OCI-LY3 (cell line): ENCODE data around the gene FRMD1.
A peak's percentile ranks its signal among the peaks of the same experiment; 100 is the strongest.

Experiments
- H2AFZ ChIP-seq: fragments of 200-600, 300-600 bp; shearing (Covaris generic); 2 replicates; pipeline ENCODE4 v1.6.0; 2014; ENCODE audit warnings: antibody characterized with exemption, low read depth, low read length
- H3K27ac ChIP-seq: fragments of 200-600, 300-600 bp; sonication (generic); 2 replicates; pipeline ENCODE4 v1.5.1; 2014; ENCODE audit warnings: mild to moderate bottlenecking, low read length, moderate library complexity, mixed read lengths
- H3K27me3 ChIP-seq: fragments of 200-600, 300-600 bp; sonication (generic); 2 replicates; pipeline ENCODE4 v1.6.1; 2014; ENCODE audit warnings: low read depth, low read length, mixed read lengths
- H3K36me3 ChIP-seq: fragments of 200-600, 300-600 bp; sonication (generic); replicated peaks from 2 replicates; pipeline ENCODE3; 2014; ENCODE audit warnings: low read depth, low read length, mixed read lengths
- H3K4me1 ChIP-seq: fragments of 300-600, 200-600 bp; sonication (generic); 2 replicates; pipeline ENCODE4 v1.6.1; 2014; ENCODE audit warnings: low read length, mixed read lengths
- H3K4me2 ChIP-seq: fragments of 200-600, 300-600 bp; sonication (generic); 2 replicates; pipeline ENCODE4 v1.6.1; 2014; ENCODE audit warnings: low read length, mixed read lengths
- H3K4me3 ChIP-seq: fragments of 300-600, 200-600 bp; sonication (generic); 2 replicates; pipeline ENCODE4 v1.5.1; 2014; ENCODE audit warnings: antibody characterized with exemption, mild to moderate bottlenecking, low read length, moderate library complexity
- H3K79me2 ChIP-seq: fragments of 300-600, 200-600 bp; shearing (Covaris generic); 2 replicates; pipeline ENCODE4 v1.6.1; 2014; ENCODE audit warnings: mild to moderate bottlenecking, low read length, mixed read lengths
- H3K9ac ChIP-seq: fragments of 300-600, 200-600 bp; shearing (Covaris generic); 2 replicates; pipeline ENCODE4 v1.6.0; 2014; ENCODE audit warnings: mild to moderate bottlenecking, low read length, moderate library complexity
- H3K9me3 ChIP-seq: fragments of 200-600, 300-600 bp; shearing (Covaris generic); 2 replicates; pipeline ENCODE4 v1.6.1; 2014; ENCODE audit warnings: low read length, mixed read lengths; ENCODE audit not compliant: insufficient read depth
- H4K20me1 ChIP-seq: fragments of 200-600, 300-600 bp; sonication (generic); 2 replicates; pipeline ENCODE4 v1.6.1; 2016; ENCODE audit warnings: low read length, mixed read lengths; ENCODE audit not compliant: insufficient read depth
- CTCF ChIP-seq: fragments of 200-600, 300-600 bp; sonication (generic); IDR thresholded peaks from 2 replicates; pipeline ENCODE4 v1.5.1; 2014; ENCODE audit warnings: antibody characterized with exemption, low read length, low read depth
- EZH2phosphoT487 ChIP-seq: fragments of 200-600 bp; shearing (Covaris generic); IDR thresholded peaks from 2 replicates; pipeline ENCODE4 v1.6.1; 2018; ENCODE audit warnings: antibody characterized with exemption, mixed run types, low read depth

FRMD1 gene

GRCh38 chr6:168123165-168123911 lies 44.3 kb upstream of the FRMD1 start:
- Histone ChIP-seq H3K79me2 (no peaks in the 10 kb centered on the region), H3K9me3 (no peaks in the 10 kb centered on the region), H3K9ac (no peak overlapping the region), H3K27ac (no peak overlapping the region), H3K4me3 (no peak overlapping the region), H3K4me1 (peaks cover 12% of the 10 kb centered on the region), H3K4me2 (no peak overlapping the region), H4K20me1 (no peaks in the 10 kb centered on the region), H3K36me3 (no peaks in the 10 kb centered on the region), H2AFZ (no peak overlapping the region), H3K27me3 (no peaks in the 10 kb centered on the region)
- TF ChIP-seq EZH2phosphoT487 (no peak), CTCF (no peak)

GRCh38 chr6:168122521-168122920 lies 43.5 kb upstream of the FRMD1 start:
- Histone ChIP-seq H3K4me2 (no peak overlapping the region), H3K27me3 (no peaks in the 10 kb centered on the region)

GRCh38 chr6:168122011-168122410 lies 43.0 kb upstream of the FRMD1 start:
- H3K79me2 ChIP-seq: no peaks in the 10 kb centered on the region
- no peaks in the 10 kb centered on the region for H3K27me3 ChIP-seq
- no peak for TF ChIP-seq CTCF
- no peak overlapping the region for H2AFZ ChIP-seq
- no peak overlapping the region for H3K9ac ChIP-seq
- no peaks in the 10 kb centered on the region for H3K36me3 ChIP-seq
- H3K4me2 ChIP-seq: no peak overlapping the region
- H3K4me1 ChIP-seq: peaks cover 12% of the 10 kb centered on the region
- no peak overlapping the region for H3K4me3 ChIP-seq
- no peak overlapping the region for H3K27ac ChIP-seq
- H3K9me3 ChIP-seq: no peaks in the 10 kb centered on the region
- no peaks in the 10 kb centered on the region for H4K20me1 ChIP-seq

More at GRCh38 chr6:168122521-168122920, 43.5 kb upstream of the FRMD1 start:
- peaks cover 12% of the 10 kb centered on the region for H3K4me1 ChIP-seq
- no peak overlapping the region for H2AFZ ChIP-seq
- H4K20me1 ChIP-seq: no peaks in the 10 kb centered on the region
- no peak for TF ChIP-seq EZH2phosphoT487
- TF ChIP-seq CTCF: no peak
- H3K4me3 ChIP-seq: no peak overlapping the region
- no peaks in the 10 kb centered on the region for H3K36me3 ChIP-seq
- no peak overlapping the region for H3K27ac ChIP-seq
- no peaks in the 10 kb centered on the region for H3K79me2 ChIP-seq
- no peaks in the 10 kb centered on the region for H3K9me3 ChIP-seq
- no peak overlapping the region for H3K9ac ChIP-seq

DNA sequence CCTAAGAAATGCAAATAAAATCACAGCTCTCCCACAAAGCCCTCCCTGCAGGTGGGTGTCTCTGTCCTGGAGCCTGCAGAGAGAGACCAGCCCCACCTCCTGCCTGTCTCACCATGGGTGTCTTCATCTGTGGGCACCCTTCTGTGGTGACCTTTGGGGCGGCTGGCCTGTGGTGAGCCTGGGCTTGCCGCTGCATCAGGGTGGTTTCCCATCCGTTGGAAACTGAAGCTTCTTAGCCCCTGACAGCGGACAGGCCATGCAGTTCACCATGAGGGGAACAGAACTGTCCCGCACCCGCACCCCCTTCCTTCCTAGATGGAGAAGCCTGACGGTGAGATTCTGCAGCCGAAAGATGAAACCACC lies 42.3 kb upstream of the FRMD1 start:
- H3K4me3 ChIP-seq: no peak overlapping the region
- H3K4me2 ChIP-seq: peak overlapping the region; percentile 36; the same call in 1 of the 2 replicates
- no peak for TF ChIP-seq CTCF
- no peak for TF ChIP-seq EZH2phosphoT487
- no peaks in the 10 kb centered on the region for H3K27me3 ChIP-seq
- no peak overlapping the region for H3K27ac ChIP-seq
- H3K36me3 ChIP-seq: no peaks in the 10 kb centered on the region
- no peaks in the 10 kb centered on the region for H3K9me3 ChIP-seq
- no peaks in the 10 kb centered on the region for H4K20me1 ChIP-seq
- no peaks in the 10 kb centered on the region for H3K79me2 ChIP-seq
- peaks cover 12% of the 10 kb centered on the region for H3K4me1 ChIP-seq
- no peak overlapping the region for H3K9ac ChIP-seq
- 0 out of 2 replicates have a peak overlapping the region, but pooled peaks have one; percentile 21 for H2AFZ ChIP-seq
